Natural killer cell treated with Interleukin-12 subunit alpha and Interleukin-12 subunit beta and Interleukin-15 and Interleukin-18, amount 100 ng/mL, for 72 hours (primary cell): ENCODE measurements around the gene KCNMA1. TPM values are rescaled to one million over a fixed set of nuclear protein-coding genes. Genes with fewer than 3 reads are reported as not detected.
"Not testable (repeated sequence)": the region's sequence is repeated elsewhere in the genome, so short reads cannot be mapped to it uniquely, and the experiment has no call there.

Source experiments
- ATAC-seq, 2 donors: fragments of 150-1000 bp; cut with Tn5 transposase in 1 of 2; sonication (Bioruptor Pico), chemical (Tn5 transposase) in 1 of 2; 2 replicates each; pipeline ENCODE4 v1.10.0; 2021
- DNase-seq: peaks from one replicate; pipeline ENCODE4 v3.0.0; 2022; ENCODE audit warnings: low spot score
- H3K27ac Mint-ChIP-seq, 2 donors: 1 replicate in 1 of 2; 2 replicates in 1 of 2; pipeline ENCODE4 v1.8.0; 2022; ENCODE audit warnings: mixed read lengths in 2 of 2, mild to moderate bottlenecking in 1 of 2, moderate library complexity in 1 of 2
- H3K27me3 Mint-ChIP-seq, 2 donors: 1 replicate in 1 of 2; 2 replicates in 1 of 2; pipeline ENCODE4 v1.8.0; 2022; ENCODE audit warnings: mixed read lengths in 2 of 2
- H3K36me3 Mint-ChIP-seq: one replicate; pipeline ENCODE4 v1.8.0; 2022; ENCODE audit warnings: mixed read lengths
- H3K4me1 Mint-ChIP-seq, 2 donors: 1 replicate in 1 of 2; 2 replicates in 1 of 2; pipeline ENCODE4 v1.8.0; 2022; ENCODE audit warnings: low read depth in 2 of 2, mixed read lengths in 2 of 2, mild to moderate bottlenecking in 1 of 2
- H3K4me3 Mint-ChIP-seq: one replicate; pipeline ENCODE4 v1.8.0; 2022; ENCODE audit warnings: mixed read lengths
- H3K9me3 Mint-ChIP-seq: 2 replicates; pipeline ENCODE4 v1.8.0; 2022; ENCODE audit warnings: mixed read lengths
- total RNA-seq, 2 donors: library from RNA; stranded (reverse); gene quantifications; one replicate each; pipeline ENCODE4 v1.2.3, GENCODE V29; 2022

The KCNMA1 gene
- total RNA-seq, 2 donors from 2014 or later: 2.8 TPM; not detected in 1

DNA sequence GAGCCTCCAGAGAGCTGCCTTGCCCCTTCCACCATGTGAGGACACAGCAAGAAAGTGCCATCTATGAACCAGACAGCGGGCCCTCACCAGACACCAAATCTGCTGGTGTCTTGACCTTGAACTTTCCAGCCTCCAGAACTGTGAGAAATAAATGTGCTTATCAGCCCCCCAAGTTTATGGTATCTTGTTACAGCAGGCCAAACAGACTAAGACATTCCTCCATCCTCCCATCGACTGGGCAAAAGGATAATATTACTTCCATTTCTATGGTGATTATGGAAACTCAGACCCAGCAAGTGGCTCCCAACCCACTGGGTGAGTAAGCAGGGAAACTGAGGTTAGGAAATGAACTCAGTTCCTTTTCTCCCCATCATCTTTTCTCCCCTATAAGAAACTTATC is 288.4 kb downstream of the KCNMA1 start:
- DNase-seq: no peak
- peaks cover 0 to 3% of the 10 kb centered on the region in 2 donors for H3K4me1 Mint-ChIP-seq
- no peak for ATAC-seq
- no peak overlapping the region for H3K4me3 Mint-ChIP-seq
- no peak overlapping the region for H3K27ac Mint-ChIP-seq
- no peaks in the 10 kb centered on the region for H3K36me3 Mint-ChIP-seq
- no peaks in the 10 kb centered on the region for H3K9me3 Mint-ChIP-seq
- peaks cover 0 to 6% of the 10 kb centered on the region in 2 donors for H3K27me3 Mint-ChIP-seq

- H3K4me1 Mint-ChIP-seq: peaks cover 0 to 3% of the 10 kb centered on the region in 2 donors
- H3K9me3 Mint-ChIP-seq: no peaks in the 10 kb centered on the region
- no peaks in the 10 kb centered on the region for H3K36me3 Mint-ChIP-seq
- DNase-seq (no peak), ATAC-seq (no peak)
- H3K4me3 Mint-ChIP-seq: no peak overlapping the region
- H3K27ac Mint-ChIP-seq: no peak overlapping the region
- peaks cover 0 to 6% of the 10 kb centered on the region in 2 donors for H3K27me3 Mint-ChIP-seq
These were observed 288.9 kb downstream of the KCNMA1 start for GRCh38 chr10:77348751-77349150.

DNA sequence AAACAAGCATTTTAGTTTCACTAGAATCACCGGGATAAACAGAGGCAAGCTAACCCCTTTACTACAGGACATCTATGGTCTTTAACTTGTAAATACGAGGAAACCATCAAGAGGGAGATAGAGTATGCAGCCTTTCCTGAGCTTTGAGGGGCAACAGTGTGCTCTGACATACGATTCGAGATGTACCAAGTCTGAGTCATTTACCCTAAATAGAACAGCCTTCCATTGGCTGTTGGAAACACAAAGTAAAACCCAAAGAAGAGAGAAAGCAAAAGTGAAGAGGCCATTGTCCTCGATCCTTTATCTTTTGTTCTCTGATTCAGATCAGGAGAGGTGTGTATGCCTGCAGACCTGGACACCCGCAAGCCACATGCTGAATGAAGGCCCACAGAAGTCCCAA is 289.5 kb downstream of the KCNMA1 start:
- DNase-seq: no peak
- Mint-ChIP-seq H3K4me3 (no peak overlapping the region), H3K27ac (no peak overlapping the region), H3K9me3 (no peaks in the 10 kb centered on the region), H3K36me3 (no peaks in the 10 kb centered on the region), H3K4me1 (peaks cover 0 to 3% of the 10 kb centered on the region in 2 donors), H3K27me3 (peaks cover 0 to 6% of the 10 kb centered on the region in 2 donors)
- ATAC-seq: no peak

DNA sequence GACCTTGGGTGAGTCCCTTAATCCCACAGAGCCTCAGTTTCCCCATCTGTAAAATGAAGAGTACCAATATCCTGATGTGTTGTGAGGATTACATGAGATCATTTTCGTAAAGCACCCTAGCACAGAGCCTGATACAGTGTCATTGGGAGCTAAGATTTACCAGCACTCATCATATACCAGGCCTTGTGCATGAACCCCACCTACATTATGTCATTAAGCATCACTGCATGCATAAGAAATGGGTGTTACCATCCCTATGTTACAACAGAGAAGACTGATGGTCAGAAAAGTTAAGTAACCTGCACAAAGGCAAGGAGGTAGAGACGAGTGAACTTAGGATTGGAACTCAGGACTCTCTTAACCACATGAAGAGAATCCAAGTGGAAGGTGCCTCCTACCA is 290.6 kb downstream of the KCNMA1 start:
- DNase-seq (no peak), ATAC-seq (no peak)
- peaks cover 0 to 3% of the 10 kb centered on the region in 2 donors for H3K4me1 Mint-ChIP-seq
- no peaks in the 10 kb centered on the region for H3K9me3 Mint-ChIP-seq
- H3K27ac Mint-ChIP-seq: no peak overlapping the region
- no peaks in the 10 kb centered on the region for H3K36me3 Mint-ChIP-seq
- peaks cover 0 to 6% of the 10 kb centered on the region in 2 donors for H3K27me3 Mint-ChIP-seq
- no peak overlapping the region for H3K4me3 Mint-ChIP-seq

- no peaks in the 10 kb centered on the region for H3K4me1 Mint-ChIP-seq
- H3K36me3 Mint-ChIP-seq: no peaks in the 10 kb centered on the region
- no peak overlapping the region for H3K27ac Mint-ChIP-seq
- H3K9me3 Mint-ChIP-seq: no peaks in the 10 kb centered on the region
- peaks cover 2 to 16% of the 10 kb centered on the region in 2 donors for H3K27me3 Mint-ChIP-seq
- H3K4me3 Mint-ChIP-seq: no peak overlapping the region
- ATAC-seq: no peak
- DNase-seq: no peak
These were observed 296.6 kb downstream of the KCNMA1 start for GRCh38 chr10:77341055-77341454.

DNA sequence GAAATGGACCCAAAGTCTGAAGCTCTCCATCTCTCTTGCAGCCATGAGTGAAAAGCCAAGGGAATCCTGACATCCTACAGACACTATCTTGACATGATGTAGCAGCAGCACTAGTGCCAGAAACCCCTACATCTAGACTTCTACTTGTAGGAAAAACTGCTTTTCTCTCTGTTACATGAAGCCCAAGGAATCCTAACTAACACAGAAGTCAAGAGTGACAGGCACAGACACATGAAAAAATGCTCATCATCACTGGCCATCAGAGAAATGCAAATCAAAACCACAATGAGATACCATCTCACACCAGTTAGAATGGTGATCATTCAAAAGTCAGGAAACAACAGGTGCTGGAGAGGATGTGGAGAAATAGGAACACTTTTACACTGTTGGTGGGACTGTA is 297.7 kb downstream of the KCNMA1 start:
- not testable (repeated sequence) for H3K27ac Mint-ChIP-seq, H3K4me3 Mint-ChIP-seq, ATAC-seq, H3K4me1 Mint-ChIP-seq, DNase-seq, H3K36me3 Mint-ChIP-seq, H3K9me3 Mint-ChIP-seq
- peaks cover 5 to 10% of the 10 kb centered on the region in 2 donors for H3K27me3 Mint-ChIP-seq

DNA sequence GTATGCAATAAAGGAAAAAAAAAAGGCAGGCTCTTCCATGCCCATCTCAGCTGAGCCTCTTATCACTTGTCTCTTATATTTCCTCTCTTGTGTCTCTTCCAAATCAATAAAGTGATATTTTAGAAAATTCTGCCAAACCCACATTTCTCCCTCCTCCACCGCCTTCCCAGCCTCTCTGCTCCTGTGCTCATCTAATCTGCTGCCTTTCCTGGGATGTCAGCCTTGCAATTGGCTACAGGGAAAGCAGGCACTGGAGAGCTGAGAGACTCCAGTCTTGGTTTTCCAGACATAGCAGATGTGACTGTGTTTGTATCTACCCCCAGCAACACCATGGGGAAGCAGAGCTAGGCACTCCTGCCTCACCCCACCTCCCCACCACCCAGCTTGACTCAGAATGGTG is 298.4 kb downstream of the KCNMA1 start:
- Mint-ChIP-seq H3K9me3 (no peaks in the 10 kb centered on the region), H3K36me3 (no peaks in the 10 kb centered on the region), H3K27ac (no peak overlapping the region), H3K4me1 (no peaks in the 10 kb centered on the region), H3K27me3 (peaks cover 5 to 10% of the 10 kb centered on the region in 2 donors), H3K4me3 (no peak overlapping the region)
- ATAC-seq (no peak), DNase-seq (no peak)

- H3K4me1 Mint-ChIP-seq: no peaks in the 10 kb centered on the region
- no peaks in the 10 kb centered on the region for H3K36me3 Mint-ChIP-seq
- H3K4me3 Mint-ChIP-seq: no peak overlapping the region
- H3K27ac Mint-ChIP-seq: no peak overlapping the region
- DNase-seq (no peak), ATAC-seq (no peak)
- peaks cover 8 to 11% of the 10 kb centered on the region in 2 donors for H3K27me3 Mint-ChIP-seq
- no peaks in the 10 kb centered on the region for H3K9me3 Mint-ChIP-seq
These were observed 299.5 kb downstream of the KCNMA1 start for GRCh38 chr10:77338143-77338542.

- ATAC-seq (no peak), DNase-seq (no peak)
- Mint-ChIP-seq H3K27me3 (peaks cover 5 to 12% of the 10 kb centered on the region in 2 donors), H3K4me1 (no peaks in the 10 kb centered on the region), H3K36me3 (no peaks in the 10 kb centered on the region), H3K9me3 (no peaks in the 10 kb centered on the region), H3K27ac (no peak overlapping the region), H3K4me3 (no peak overlapping the region)
These were observed 303.1 kb downstream of the KCNMA1 start for GRCh38 chr10:77334501-77334900.

DNA sequence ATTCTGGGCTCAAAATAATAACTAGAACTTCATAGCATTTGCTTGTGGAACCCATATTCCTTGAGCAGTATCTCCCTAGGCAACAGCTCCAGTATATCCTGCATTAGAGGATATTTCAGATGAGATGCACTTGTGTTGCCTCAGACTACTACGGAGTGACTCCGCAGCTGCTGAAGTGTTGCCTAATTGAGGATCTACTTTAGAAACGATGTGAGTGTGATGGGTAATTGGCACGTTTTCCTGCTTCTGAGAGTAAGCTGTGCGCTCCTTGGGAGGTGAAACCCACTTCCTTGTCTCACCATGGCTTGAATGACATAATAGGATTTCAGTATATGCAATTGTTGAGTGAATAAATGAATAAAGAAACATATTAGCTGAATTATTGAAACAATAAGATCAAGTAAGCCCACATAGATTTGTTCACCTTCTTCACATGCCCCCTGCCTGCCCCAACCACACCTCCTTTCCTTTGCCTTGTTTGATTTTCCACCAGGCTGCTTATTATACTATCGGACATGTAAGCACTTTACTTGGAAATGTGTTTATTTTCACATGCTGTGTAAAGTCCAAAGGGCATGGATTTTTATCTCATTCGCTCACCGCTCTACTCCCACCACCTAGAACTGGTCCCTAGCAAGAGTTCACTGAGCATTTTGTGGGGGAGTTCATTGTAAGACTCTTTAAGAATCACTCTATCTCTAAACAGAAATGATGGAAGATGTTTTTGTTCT is 303.8 kb downstream of the KCNMA1 start:
- H3K36me3 Mint-ChIP-seq: no peaks in the 10 kb centered on the region
- no peaks in the 10 kb centered on the region for H3K4me1 Mint-ChIP-seq
- ATAC-seq (no peak), DNase-seq (no peak)
- no peaks in the 10 kb centered on the region for H3K9me3 Mint-ChIP-seq
- H3K4me3 Mint-ChIP-seq: no peak overlapping the region
- peaks cover 4 to 12% of the 10 kb centered on the region in 2 donors for H3K27me3 Mint-ChIP-seq
- no peak overlapping the region for H3K27ac Mint-ChIP-seq

DNA sequence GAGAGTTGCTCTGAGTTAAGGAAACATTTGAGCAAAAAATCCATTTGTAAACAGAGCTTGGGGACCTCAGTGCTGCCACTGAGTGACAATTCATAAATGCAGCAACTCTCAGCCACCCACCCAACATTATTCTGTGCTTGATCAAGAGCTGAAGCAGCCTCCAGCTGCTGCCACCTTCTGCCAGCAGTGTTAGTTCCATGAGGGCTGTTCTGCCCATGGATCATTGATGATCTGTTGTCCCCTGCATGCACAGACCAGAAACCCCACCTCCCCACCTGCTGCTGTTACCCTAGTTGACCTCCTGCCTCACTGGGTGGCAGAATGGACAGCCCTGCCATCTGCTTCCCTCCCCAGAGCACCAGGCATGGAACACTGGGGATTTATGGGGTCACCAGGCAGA is 305.4 kb downstream of the KCNMA1 start:
- no peak overlapping the region for H3K4me3 Mint-ChIP-seq
- H3K36me3 Mint-ChIP-seq: no peaks in the 10 kb centered on the region
- no peak for DNase-seq
- no peaks in the 10 kb centered on the region for H3K9me3 Mint-ChIP-seq
- H3K27me3 Mint-ChIP-seq: peaks cover 2 to 12% of the 10 kb centered on the region in 2 donors
- ATAC-seq: no peak
- no peak overlapping the region for H3K27ac Mint-ChIP-seq
- H3K4me1 Mint-ChIP-seq: no peaks in the 10 kb centered on the region

DNA sequence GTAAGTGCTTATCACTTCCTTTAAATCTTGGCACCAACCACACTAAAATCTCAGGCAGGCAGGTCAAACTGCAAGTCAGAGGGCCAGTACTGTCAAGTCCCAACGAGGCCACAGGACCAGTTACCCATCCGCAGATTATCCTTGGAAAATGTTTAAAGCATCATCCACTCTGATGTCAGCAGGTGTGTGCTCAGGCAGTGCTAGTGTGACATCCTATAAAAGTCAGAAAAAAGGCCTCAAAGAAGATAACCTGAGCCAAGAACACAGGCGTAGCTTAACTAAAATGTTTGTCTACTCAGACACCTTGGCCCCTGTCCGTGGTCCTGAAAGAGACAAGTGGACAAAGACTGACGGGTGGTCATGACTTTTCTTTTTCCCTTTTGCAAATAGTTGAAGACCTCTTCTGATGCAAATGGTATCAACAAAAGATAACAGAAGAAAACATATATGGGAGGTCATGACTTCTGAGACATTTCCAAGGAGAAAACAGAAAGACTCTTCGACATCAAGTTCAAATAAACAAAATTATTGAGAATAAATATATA is 309.3 kb downstream of the KCNMA1 start:
- no peaks in the 10 kb centered on the region for H3K36me3 Mint-ChIP-seq

GRCh38 chr10:77325233-77325537 is 312.4 kb downstream of the KCNMA1 start:
- no peak for DNase-seq
- H3K4me3 Mint-ChIP-seq: no peak overlapping the region
- H3K4me1 Mint-ChIP-seq: no peaks in the 10 kb centered on the region
- H3K27me3 Mint-ChIP-seq: peaks cover 6 to 34% of the 10 kb centered on the region in 2 donors
- H3K36me3 Mint-ChIP-seq: no peaks in the 10 kb centered on the region
- no peak for ATAC-seq
- H3K9me3 Mint-ChIP-seq: no peaks in the 10 kb centered on the region
- no peak overlapping the region for H3K27ac Mint-ChIP-seq

More for the DNA sequence above, 309.3 kb downstream of the KCNMA1 start:
- Mint-ChIP-seq H3K4me1 (no peaks in the 10 kb centered on the region), H3K27ac (no peak overlapping the region), H3K4me3 (no peak overlapping the region), H3K27me3 (peaks cover 6 to 14% of the 10 kb centered on the region in 2 donors), H3K9me3 (no peaks in the 10 kb centered on the region)
- DNase-seq: no peak
- no peak for ATAC-seq

DNA sequence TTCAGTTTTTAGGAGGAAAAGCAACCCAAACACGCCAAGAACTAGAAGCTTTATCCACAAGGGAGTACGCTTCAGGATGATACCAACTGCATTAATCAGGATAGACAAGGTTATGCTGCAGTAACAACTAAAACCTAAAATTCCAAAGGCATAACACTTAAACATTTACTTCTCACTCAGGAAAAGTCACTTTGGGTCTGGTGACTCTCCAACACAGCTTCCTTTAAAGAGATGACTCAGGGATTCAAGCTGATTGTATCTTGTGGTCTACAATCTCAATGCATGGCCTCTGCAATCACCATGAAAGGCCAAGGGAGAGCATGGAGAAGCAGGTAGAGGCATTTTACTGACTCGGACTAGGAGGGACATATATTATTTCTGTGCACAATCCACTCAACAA is 315.8 kb downstream of the KCNMA1 start:
- ATAC-seq: no peak
- no peaks in the 10 kb centered on the region for H3K36me3 Mint-ChIP-seq

More for the DNA sequence above, 315.8 kb downstream of the KCNMA1 start:
- Mint-ChIP-seq H3K27me3 (peaks cover 9 to 42% of the 10 kb centered on the region in 2 donors), H3K4me3 (no peak overlapping the region), H3K9me3 (no peaks in the 10 kb centered on the region), H3K27ac (no peak overlapping the region), H3K4me1 (no peaks in the 10 kb centered on the region)
- no peak for DNase-seq
